ENCODE results near the gene OR4D11.
"Not testable (repeated sequence)": the region's sequence is repeated elsewhere in the genome, so short reads cannot be mapped to it uniquely, and the experiment has no call there.

The OR4D11 gene

GRCh38 chr11:59503276-59503675 is at the start of gene OR4D11:
TSS of gene OR4D11 (plus strand) at chr11:59503576. CDS start at chr11:59503576, 0 bp downstream.
- DNase-seq: no peak

GRCh38 chr11:59456661-59457060 is 46.7 kb upstream of the OR4D11 start, which contains the start of gene OR4D6:
TSS of gene OR4D6 (plus strand) at chr11:59456961. CDS start at chr11:59456961, 0 bp downstream.
- no peak for DNase-seq

- DNase-seq: no peak
These were observed 43.5 kb upstream of the OR4D11 start for GRCh38 chr11:59459916-59460315.

- no peak for DNase-seq
These were observed 40.2 kb upstream of the OR4D11 start for GRCh38 chr11:59463190-59463641.

- DNase-seq: no peak
These were observed 30.4 kb upstream of the OR4D11 start, which contains the start of gene OR4D10 for GRCh38 chr11:59473015-59473414. TSS of gene OR4D10 (plus strand) at chr11:59473315. CDS start at chr11:59477430, 4,115 bp downstream.

- no peak for DNase-seq
These were observed 28.2 kb upstream of the OR4D11 start for GRCh38 chr11:59475176-59475575.

GRCh38 chr11:59479906-59480305 is 23.5 kb upstream of the OR4D11 start:
- DNase-seq: no peak

GRCh38 chr11:59480359-59480758 is 23.0 kb upstream of the OR4D11 start:
- DNase-seq: no peak

- DNase-seq: no peak
These were observed 1.4 kb upstream of the OR4D11 start for GRCh38 chr11:59501931-59502330.

- no peak for DNase-seq
These were observed 7.7 kb downstream of the OR4D11 start, which contains the start of gene OR4D9 for GRCh38 chr11:59510941-59511589. TSS of gene OR4D9 (plus strand) at chr11:59511539. CDS start at chr11:59514913, 3,374 bp downstream.

GRCh38 chr11:59511675-59512074 is 8.3 kb downstream of the OR4D11 start:
- no peak for DNase-seq

- DNase-seq: not testable (repeated sequence)
These were observed 16.8 kb downstream of the OR4D11 start for GRCh38 chr11:59520139-59520538.

GRCh38 chr11:59520741-59521140 is 17.4 kb downstream of the OR4D11 start:
- no peak for DNase-seq

GRCh38 chr11:59523541-59523940 is 20.2 kb downstream of the OR4D11 start:
- no peak for DNase-seq

GRCh38 chr11:59528711-59529110 is 25.3 kb downstream of the OR4D11 start:
- no peak for DNase-seq

GRCh38 chr11:59532620-59533019 is 29.2 kb downstream of the OR4D11 start:
- no peak for DNase-seq

GRCh38 chr11:59534676-59535075 is 31.3 kb downstream of the OR4D11 start:
- DNase-seq: no peak

GRCh38 chr11:59542142-59542810 is 38.9 kb downstream of the OR4D11 start:
- no peak for DNase-seq

GRCh38 chr11:59543713-59544112 is 40.3 kb downstream of the OR4D11 start:
- DNase-seq: not testable (repeated sequence)

GRCh38 chr11:59544869-59545178 is 41.4 kb downstream of the OR4D11 start:
- DNase-seq: no peak

GRCh38 chr11:59545179-59546020 is 42.0 kb downstream of the OR4D11 start:
- DNase-seq: peak; percentile 39

GRCh38 chr11:59547605-59548308 is 44.4 kb downstream of the OR4D11 start:
- DNase-seq: not testable (repeated sequence)

- no peak for DNase-seq
These were observed 44.9 kb downstream of the OR4D11 start for GRCh38 chr11:59548309-59548656.
